ENCODE data around the gene PRSS56.

PRSS56 gene

GRCh38 chr2:232486558-232487384 is 33.4 kb upstream of the PRSS56 start:
- DNase-seq, result no peak

- DNase-seq, result no peak
Measured at GRCh38 chr2:232487385-232488096, 32.6 kb upstream of the PRSS56 start, which contains the start of gene ECEL1. Gene ECEL1 (minus strand): TSS chr2:232487834. CDS start chr2:232486653, 1,181 bp downstream.

- DNase-seq, result no peak
Measured at GRCh38 chr2:232488097-232488711, 32.0 kb upstream of the PRSS56 start.

- no peak for DNase-seq
Measured at GRCh38 chr2:232488721-232489300, 31.4 kb upstream of the PRSS56 start.

- no peak for DNase-seq
Measured at GRCh38 chr2:232489516-232490220, 30.5 kb upstream of the PRSS56 start.

GRCh38 chr2:232490221-232491138 is 29.7 kb upstream of the PRSS56 start:
- no peak for DNase-seq

- no peak for DNase-seq
Measured at GRCh38 chr2:232491139-232491780, 28.9 kb upstream of the PRSS56 start.

GRCh38 chr2:232492236-232492848 is 27.8 kb upstream of the PRSS56 start:
- no peak for DNase-seq

- DNase-seq, result no peak
Measured at GRCh38 chr2:232492963-232493700, 27.1 kb upstream of the PRSS56 start.

- no peak for DNase-seq
Measured at GRCh38 chr2:232493701-232494474, 26.3 kb upstream of the PRSS56 start.

GRCh38 chr2:232494542-232494941 is 25.6 kb upstream of the PRSS56 start:
- DNase-seq, result no peak

- no peak for DNase-seq
Measured at GRCh38 chr2:232495292-232495691, 24.9 kb upstream of the PRSS56 start.

GRCh38 chr2:232496501-232497270 is 23.5 kb upstream of the PRSS56 start:
- no peak for DNase-seq

GRCh38 chr2:232497348-232497747 is 22.8 kb upstream of the PRSS56 start:
- DNase-seq, result no peak

GRCh38 chr2:232498452-232498851 is 21.7 kb upstream of the PRSS56 start:
- DNase-seq, result no peak

- no peak for DNase-seq
Measured at GRCh38 chr2:232501331-232501771, 18.8 kb upstream of the PRSS56 start.

GRCh38 chr2:232501794-232502390 is 18.3 kb upstream of the PRSS56 start:
- no peak for DNase-seq

GRCh38 chr2:232502511-232502910 is 17.7 kb upstream of the PRSS56 start:
- no peak for DNase-seq

Data from effector CD4-positive, alpha-beta T cell (primary cell).